Neutrophil (primary cell): Measurements from ENCODE around the gene CLSTN2.

Experiments used
- H3K27ac ChIP-seq: fragments of 200-600 bp; sonication (generic); 2 replicates; pipeline ENCODE4 v1.5.1; 2016; ENCODE audit warnings: mild to moderate bottlenecking, moderate library complexity
- H3K27me3 ChIP-seq: fragments of 200-600 bp; sonication (generic); 2 replicates; pipeline ENCODE4 v1.6.0; 2016; ENCODE audit warnings: mild to moderate bottlenecking
- H3K36me3 ChIP-seq: fragments of 200-600 bp; sonication (generic); 2 replicates; pipeline ENCODE4 v1.5.1; 2017
- H3K4me1 ChIP-seq, 2 experiments: fragments of 200-600 bp in 1 of 2; sonication (generic) in 1 of 2; 1 replicate in 1 of 2; 2 replicates in 1 of 2; pipeline versions ENCODE4 v1.5.1 to v1.6.1; 2013 to 2016; ENCODE audit warnings: low read depth in 1 of 2, low read length in 1 of 2, mild to moderate bottlenecking in 1 of 2, moderate library complexity in 1 of 2; ENCODE audit not compliant: control insufficient read depth in 1 of 2, insufficient read depth in 1 of 2
- H3K4me3 ChIP-seq, 2 experiments: fragments of 200-600 bp in 1 of 2; sonication (generic) in 1 of 2; 1 replicate in 1 of 2; 2 replicates in 1 of 2; pipeline ENCODE4 v1.5.1; 2013 to 2016; ENCODE audit warnings: low read depth in 1 of 2, low read length in 1 of 2, mild to moderate bottlenecking in 1 of 2, moderate library complexity in 1 of 2
- H3K9me3 ChIP-seq: fragments of 200-600 bp; sonication (generic); 2 replicates; pipeline ENCODE4 v1.5.1; 2016
- TF ChIP-seq, protein P1 (sequence below): fragments of 200-600 bp; sonication (generic); IDR thresholded peaks from 2 replicates; pipeline ENCODE4 v1.5.1; 2016; ENCODE audit warnings: antibody characterized with exemption

CLSTN2 gene

DNA sequence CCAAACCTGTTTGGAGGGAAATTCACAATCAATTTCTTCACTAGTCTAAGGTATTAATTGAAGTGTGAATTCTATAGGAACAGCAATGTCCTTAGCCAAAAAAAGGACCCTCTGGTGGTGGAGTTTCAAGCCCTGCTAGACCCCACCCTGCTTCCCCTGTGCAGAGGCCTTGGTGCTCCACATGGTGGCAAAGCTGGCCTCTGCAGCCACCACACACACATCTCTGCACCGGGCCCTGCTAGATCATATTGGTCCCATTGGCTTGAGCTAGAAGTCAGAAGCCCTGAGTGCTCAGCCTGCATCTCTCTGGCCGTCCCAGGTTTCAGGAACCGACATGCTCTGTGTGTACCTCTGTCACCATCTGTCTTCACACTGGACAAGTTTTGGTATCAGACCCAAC lies 522.0 kb downstream of the CLSTN2 start:
- no peaks in the 10 kb centered on the region for H3K4me1 ChIP-seq
- H3K27me3 ChIP-seq: no peaks in the 10 kb centered on the region
- H3K36me3 ChIP-seq: no peaks in the 10 kb centered on the region
- no peaks in the 10 kb centered on the region for H3K9me3 ChIP-seq
- TF ChIP-seq, protein P1, sequence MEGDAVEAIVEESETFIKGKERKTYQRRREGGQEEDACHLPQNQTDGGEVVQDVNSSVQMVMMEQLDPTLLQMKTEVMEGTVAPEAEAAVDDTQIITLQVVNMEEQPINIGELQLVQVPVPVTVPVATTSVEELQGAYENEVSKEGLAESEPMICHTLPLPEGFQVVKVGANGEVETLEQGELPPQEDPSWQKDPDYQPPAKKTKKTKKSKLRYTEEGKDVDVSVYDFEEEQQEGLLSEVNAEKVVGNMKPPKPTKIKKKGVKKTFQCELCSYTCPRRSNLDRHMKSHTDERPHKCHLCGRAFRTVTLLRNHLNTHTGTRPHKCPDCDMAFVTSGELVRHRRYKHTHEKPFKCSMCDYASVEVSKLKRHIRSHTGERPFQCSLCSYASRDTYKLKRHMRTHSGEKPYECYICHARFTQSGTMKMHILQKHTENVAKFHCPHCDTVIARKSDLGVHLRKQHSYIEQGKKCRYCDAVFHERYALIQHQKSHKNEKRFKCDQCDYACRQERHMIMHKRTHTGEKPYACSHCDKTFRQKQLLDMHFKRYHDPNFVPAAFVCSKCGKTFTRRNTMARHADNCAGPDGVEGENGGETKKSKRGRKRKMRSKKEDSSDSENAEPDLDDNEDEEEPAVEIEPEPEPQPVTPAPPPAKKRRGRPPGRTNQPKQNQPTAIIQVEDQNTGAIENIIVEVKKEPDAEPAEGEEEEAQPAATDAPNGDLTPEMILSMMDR: no peak
- H3K27ac ChIP-seq: no peak overlapping the region
- H3K4me3 ChIP-seq: no peak overlapping the region

GRCh38 chr3:140459462-140459861 lies 524.5 kb downstream of the CLSTN2 start:
- H3K27ac ChIP-seq: no peak overlapping the region
- TF ChIP-seq, protein P1: no peak

DNA sequence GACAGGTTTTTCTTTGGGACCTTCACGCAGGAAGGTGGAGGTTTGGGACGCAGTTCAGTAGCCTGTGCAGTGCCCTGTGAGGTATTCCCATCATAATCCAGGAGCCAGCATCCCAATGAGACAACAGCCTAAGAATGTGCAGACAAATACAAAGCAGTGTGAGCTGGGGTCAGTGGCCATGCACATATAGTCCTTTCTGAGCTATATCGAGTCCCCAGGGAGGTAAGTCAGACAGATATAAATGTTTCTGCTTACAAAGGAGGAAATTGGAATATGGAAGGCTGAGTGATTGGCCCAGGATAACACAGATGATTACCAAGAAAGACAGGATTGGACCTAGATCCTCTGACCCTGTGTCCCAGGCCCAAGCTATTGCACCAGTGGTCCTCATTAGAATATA lies 526.3 kb downstream of the CLSTN2 start:
- H3K4me3 ChIP-seq: no peak overlapping the region
- TF ChIP-seq, protein P1: no peak
- no peaks in the 10 kb centered on the region for H3K27me3 ChIP-seq
- H3K36me3 ChIP-seq: no peaks in the 10 kb centered on the region
- H3K9me3 ChIP-seq: no peaks in the 10 kb centered on the region
- no peaks in the 10 kb centered on the region for H3K4me1 ChIP-seq
- H3K27ac ChIP-seq: no peak overlapping the region

More at GRCh38 chr3:140459462-140459861, 524.5 kb downstream of the CLSTN2 start:
- Histone ChIP-seq H3K4me3 (no peak overlapping the region), H3K27me3 (no peaks in the 10 kb centered on the region), H3K4me1 (no peaks in the 10 kb centered on the region), H3K9me3 (no peaks in the 10 kb centered on the region), H3K36me3 (no peaks in the 10 kb centered on the region)

GRCh38 chr3:140463355-140463754 lies 528.4 kb downstream of the CLSTN2 start:
- H3K36me3 ChIP-seq: no peaks in the 10 kb centered on the region
- TF ChIP-seq, protein P1: no peak
- no peaks in the 10 kb centered on the region for H3K27me3 ChIP-seq
- H3K4me1 ChIP-seq: no peaks in the 10 kb centered on the region
- no peak overlapping the region for H3K4me3 ChIP-seq
- no peak overlapping the region for H3K27ac ChIP-seq
- H3K9me3 ChIP-seq: no peaks in the 10 kb centered on the region

- H3K36me3 ChIP-seq: no peaks in the 10 kb centered on the region
- no peaks in the 10 kb centered on the region for H3K27me3 ChIP-seq
- H3K9me3 ChIP-seq: no peaks in the 10 kb centered on the region
- TF ChIP-seq, protein P1: no peak
- no peaks in the 10 kb centered on the region for H3K4me1 ChIP-seq
- H3K4me3 ChIP-seq: no peak overlapping the region
- H3K27ac ChIP-seq: no peak overlapping the region
These were observed 531.0 kb downstream of the CLSTN2 start for GRCh38 chr3:140465988-140466387.

- Histone ChIP-seq H3K36me3 (no peaks in the 10 kb centered on the region), H3K27me3 (no peaks in the 10 kb centered on the region), H3K27ac (no peak overlapping the region), H3K9me3 (no peaks in the 10 kb centered on the region), H3K4me1 (no peaks in the 10 kb centered on the region), H3K4me3 (no peak overlapping the region)
- TF ChIP-seq, protein P1: no peak
These were observed 531.5 kb downstream of the CLSTN2 start for GRCh38 chr3:140466535-140466934.
